Endothelial cell of umbilical vein (primary cell): ENCODE measurements around the gene UBE2E1. TPM values are rescaled to one million over a fixed set of nuclear protein-coding genes. Genes with fewer than 3 reads are reported as not detected.

Experiments used
- BruUV-seq: library from RNA; stranded (reverse); fragments of 400-500 nt; replicated peaks from 2 replicates; lab custom pipeline; 2021; lab: Mats Ljungman, UMichigan
- CTCF ChIA-PET: fragments of 300-600, 350-600 bp; sonication (Branson Sonifier 250); formaldehyde crosslinking; loops from one replicate; lab custom pipeline; 2021; ENCODE audit warnings: antibody characterized with exemption, inconsistent platforms; lab: Charles Lee
- POLR2A ChIA-PET: fragments of 300-600, 350-600 bp; sonication (Branson Sonifier 250); formaldehyde crosslinking; loops from one replicate; lab custom pipeline; 2021; ENCODE audit warnings: antibody characterized with exemption, inconsistent platforms; lab: Charles Lee
- DNase-seq: peaks from one replicate; pipeline ENCODE4 v3.0.0-alpha.2; 2011; ENCODE audit warnings: low read depth, low spot score
- FAIRE-seq: peaks from 2 replicates; lab custom pipeline; 2011; peaks lifted over from hg19 to GRCh38; lab: Jason Lieb, UNC
- H2AFZ ChIP-seq: 2 replicates; pipeline ENCODE4 v1.6.0; 2012; ENCODE audit warnings: low read depth, low read length, control low read depth, inconsistent platforms
- H3K27ac ChIP-seq: 2 replicates; pipeline ENCODE4 v1.5.1; 2011; ENCODE audit warnings: low read depth, mild to moderate bottlenecking, control low read depth, low read length, moderate library complexity; ENCODE audit not compliant: insufficient read depth
- H3K27me3 ChIP-seq, 2 experiments: 2 replicates each; pipeline versions ENCODE4 v1.6.0 to v1.6.1; 2011; ENCODE audit warnings: low read length in 2 of 2, mixed read lengths in 1 of 2; ENCODE audit not compliant: control insufficient read depth in 2 of 2, insufficient read depth in 2 of 2
- H3K36me3 ChIP-seq, 2 experiments: 2 replicates in 1 of 2; 3 replicates in 1 of 2; pipeline ENCODE4 v1.5.1; 2011; ENCODE audit warnings: low read length in 2 of 2, mild to moderate bottlenecking in 1 of 2, moderate library complexity in 1 of 2; ENCODE audit not compliant: control insufficient read depth in 2 of 2, insufficient read depth in 2 of 2; ENCODE audit errors: extremely low read depth in 1 of 2
- H3K4me1 ChIP-seq: 3 replicates; pipeline ENCODE4 v1.5.1; 2011; ENCODE audit warnings: mild to moderate bottlenecking, low read length; ENCODE audit not compliant: control insufficient read depth, insufficient read depth; ENCODE audit errors: extremely low read depth
- H3K4me2 ChIP-seq: 2 replicates; pipeline ENCODE4 v1.6.1; 2011; ENCODE audit warnings: low read length, control low read depth, mixed read lengths; ENCODE audit not compliant: insufficient read depth
- H3K4me3 ChIP-seq, 3 experiments: fragments of 200-600 bp in 1 of 3; sonication (generic), shearing (Covaris generic) in 1 of 3; replicated peaks in 1 of 3; 2 replicates each; pipeline ENCODE4 v1.5.1; 2011 to 2016; ENCODE audit warnings: control low read depth in 3 of 3, low read length in 3 of 3, mild to moderate bottlenecking in 2 of 3, inconsistent platforms in 1 of 3, low read depth in 1 of 3, moderate library complexity in 1 of 3; ENCODE audit not compliant: insufficient read depth in 1 of 3
- H3K79me2 ChIP-seq: 2 replicates; pipeline ENCODE4 v1.6.0; 2012; ENCODE audit warnings: low read length, inconsistent platforms; ENCODE audit not compliant: control insufficient read depth, insufficient read depth
- H3K9ac ChIP-seq: replicated peaks from 2 replicates; pipeline ENCODE3; 2011; ENCODE audit warnings: low read length, control low read depth; ENCODE audit not compliant: insufficient read depth; ENCODE audit errors: extremely low read depth
- H3K9me1 ChIP-seq: replicated peaks from 3 replicates; pipeline ENCODE4 v1.6.0; 2011; ENCODE audit warnings: mild to moderate bottlenecking, low read length; ENCODE audit not compliant: control insufficient read depth, insufficient read depth; ENCODE audit errors: extremely low read depth
- H3K9me3 ChIP-seq: replicated peaks from 2 replicates; pipeline ENCODE4 v1.5.1; 2012; ENCODE audit warnings: low read length, inconsistent platforms; ENCODE audit not compliant: control insufficient read depth, insufficient read depth
- H4K20me1 ChIP-seq: replicated peaks from 2 replicates; pipeline ENCODE3; 2011; ENCODE audit warnings: mild to moderate bottlenecking, low read length; ENCODE audit not compliant: control insufficient read depth, insufficient read depth; ENCODE audit errors: extremely low read depth
- EZH2 ChIP-seq: IDR thresholded peaks from 2 replicates; pipeline ENCODE4 v1.6.1; 2012; ENCODE audit warnings: borderline replicate concordance, low read depth, mild to moderate bottlenecking, moderate library complexity, low read length, inconsistent platforms; ENCODE audit not compliant: severe bottlenecking
- FOS ChIP-seq: IDR thresholded peaks from 2 replicates; pipeline ENCODE4 v1.6.1; 2011; ENCODE audit warnings: mild to moderate bottlenecking, low read length, moderate library complexity, borderline replicate concordance; ENCODE audit not compliant: insufficient read depth
- GATA2 ChIP-seq: IDR thresholded peaks from 2 replicates; pipeline ENCODE4 v1.7.0; 2011; ENCODE audit warnings: low read depth, mild to moderate bottlenecking, moderate library complexity, mixed read lengths, low read length; ENCODE audit not compliant: insufficient read length, insufficient read depth
- JUN ChIP-seq: IDR thresholded peaks from 2 replicates; pipeline ENCODE4 v1.6.1; 2011; ENCODE audit warnings: borderline replicate concordance, low read depth; ENCODE audit not compliant: insufficient read length, insufficient read depth
- MYC ChIP-seq: IDR thresholded peaks from one replicate; pipeline ENCODE4 v1.6.1; 2011; ENCODE audit warnings: mild to moderate bottlenecking, low read depth, low read length
- POLR2A ChIP-seq: IDR thresholded peaks from 2 replicates; pipeline ENCODE4 v1.6.1; 2012; ENCODE audit warnings: low read depth, mild to moderate bottlenecking, control low read depth, low read length
- POLR2AphosphoS5 ChIP-seq: IDR thresholded peaks from 2 replicates; pipeline ENCODE4 v1.6.1; 2012; ENCODE audit warnings: low read depth, mild to moderate bottlenecking, control low read depth, low read length, moderate library complexity; ENCODE audit not compliant: insufficient read depth
- dilution Hi-C: fragments of 300-500 bp; cut with MboI; formaldehyde crosslinking; loops from one replicate; pipeline ENCODE4 v1.15.0; 2019; ENCODE audit warnings: low sequenced_read_pairs; ENCODE audit not compliant: extremely low pct_ligation_motif_present
- intact Hi-C: fragments of 100-400 bp; cut with micrococcal nuclease; formaldehyde crosslinking; loops from one replicate; pipeline ENCODE4 v1.10.0; 2022
- polyA plus RNA-seq, 4 experiments: library from polyadenylated mRNA; depleted of rRNA in 3 of 4; stranded (reverse) in 3 of 4; unstranded in 1 of 4; fragments of >200 nt; gene quantifications; 2 replicates each; pipeline versions ENCODE4 v1.2.1 to v1.2.3, GENCODE V29; 2011 to 2012; ENCODE audit warnings: missing spikeins in 1 of 4
- total RNA-seq: library from RNA; stranded (reverse); gene quantifications from 2 replicates; pipeline ENCODE4 v1.2.3, GENCODE V29; 2021
- TF ChIP-seq, protein P1 (sequence below): IDR thresholded peaks from 2 replicates; pipeline ENCODE4 v1.6.1; 2011; ENCODE audit not compliant: insufficient read depth, insufficient read length
- TF ChIP-seq, protein P2 (sequence below), 2 donors: IDR thresholded peaks; 1 replicate in 1 of 2; 2 replicates in 1 of 2; pipeline ENCODE4 v1.5.1; 2011; ENCODE audit warnings: low read length in 2 of 2, mild to moderate bottlenecking in 2 of 2, moderate library complexity in 2 of 2, control low read depth in 1 of 2, inconsistent platforms in 1 of 2, low read depth in 1 of 2; ENCODE audit not compliant: insufficient read depth in 1 of 2; ENCODE audit errors: extremely low read depth in 1 of 2

The UBE2E1 gene
- total and polyA plus RNA-seq, 2 donors (not counting 3 experiments of a cell fraction or from before 2014, with no cell fraction given) = 72.7 to 114 TPM

DNA sequence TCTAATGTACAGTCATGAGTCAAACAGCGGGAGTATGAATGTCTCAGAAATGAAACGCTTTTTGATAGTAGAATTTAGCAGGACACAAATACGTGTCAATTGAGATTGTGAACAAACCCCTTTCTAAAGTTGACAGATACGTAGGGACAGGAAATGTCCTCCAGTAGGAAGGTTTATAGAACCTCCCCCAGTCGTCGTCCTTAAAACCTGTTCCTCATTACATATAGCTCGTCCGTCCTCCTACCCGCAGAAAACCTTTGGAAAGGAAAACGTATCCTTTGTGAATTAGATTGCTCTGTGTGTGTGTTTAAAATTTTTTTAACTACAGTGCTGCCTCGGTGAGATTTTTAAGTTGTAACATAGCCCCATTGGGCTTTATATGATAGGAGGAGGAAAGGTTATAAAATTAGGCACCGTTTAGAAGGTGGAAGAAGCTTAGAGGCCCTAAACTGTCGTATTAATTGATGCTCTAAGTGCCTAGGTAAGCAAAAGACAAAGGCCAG is 4.1 kb downstream of the UBE2E1 start:
- no peaks in the 10 kb centered on the region for H3K9me3 ChIP-seq
- no peaks in the 10 kb centered on the region for H3K9me1 ChIP-seq
- peak overlapping the region; percentile 78 for H2AFZ ChIP-seq
- no TSS peak for BruUV-seq
- H4K20me1 ChIP-seq = no peaks in the 10 kb centered on the region
- peak overlapping the region; percentile 24 to 78 (median 49) for H3K4me3 ChIP-seq
- TF ChIP-seq, protein P1, sequence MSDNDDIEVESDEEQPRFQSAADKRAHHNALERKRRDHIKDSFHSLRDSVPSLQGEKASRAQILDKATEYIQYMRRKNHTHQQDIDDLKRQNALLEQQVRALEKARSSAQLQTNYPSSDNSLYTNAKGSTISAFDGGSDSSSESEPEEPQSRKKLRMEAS = no peak
- TF ChIP-seq POLR2A = no peak
- no peak for TF ChIP-seq MYC
- TF ChIP-seq, protein P2, sequence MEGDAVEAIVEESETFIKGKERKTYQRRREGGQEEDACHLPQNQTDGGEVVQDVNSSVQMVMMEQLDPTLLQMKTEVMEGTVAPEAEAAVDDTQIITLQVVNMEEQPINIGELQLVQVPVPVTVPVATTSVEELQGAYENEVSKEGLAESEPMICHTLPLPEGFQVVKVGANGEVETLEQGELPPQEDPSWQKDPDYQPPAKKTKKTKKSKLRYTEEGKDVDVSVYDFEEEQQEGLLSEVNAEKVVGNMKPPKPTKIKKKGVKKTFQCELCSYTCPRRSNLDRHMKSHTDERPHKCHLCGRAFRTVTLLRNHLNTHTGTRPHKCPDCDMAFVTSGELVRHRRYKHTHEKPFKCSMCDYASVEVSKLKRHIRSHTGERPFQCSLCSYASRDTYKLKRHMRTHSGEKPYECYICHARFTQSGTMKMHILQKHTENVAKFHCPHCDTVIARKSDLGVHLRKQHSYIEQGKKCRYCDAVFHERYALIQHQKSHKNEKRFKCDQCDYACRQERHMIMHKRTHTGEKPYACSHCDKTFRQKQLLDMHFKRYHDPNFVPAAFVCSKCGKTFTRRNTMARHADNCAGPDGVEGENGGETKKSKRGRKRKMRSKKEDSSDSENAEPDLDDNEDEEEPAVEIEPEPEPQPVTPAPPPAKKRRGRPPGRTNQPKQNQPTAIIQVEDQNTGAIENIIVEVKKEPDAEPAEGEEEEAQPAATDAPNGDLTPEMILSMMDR (IDR thresholded peaks at IDR 0.05; ENCODE audit: extremely low read depth in 1 of 2, insufficient read depth in 1 of 2, low read depth in 1 of 2, low read length in 2 of 2) = no peak
- TF ChIP-seq POLR2AphosphoS5 = no peak
- no peak for TF ChIP-seq EZH2
- TF ChIP-seq JUN = no peak
- TF ChIP-seq FOS = no peak
- TF ChIP-seq GATA2 = no peak
- intact Hi-C loops (loop anchor here (5.0 to 10.0 kb wide), 2 partner anchors 485 to 608 kb away; partner anchors contain the start of gene UBE2E2), dilution Hi-C loops (no loop called here)
- POLR2A ChIA-PET = no interaction called here
- H3K27ac ChIP-seq = no peak overlapping the region
- CTCF ChIA-PET = interaction anchor here (1.4 to 2.2 kb wide), 3 partner anchors 17 to 78 kb away, joined by 3 to 8 read pairs (median 4); no protein-coding TSS in a partner anchor
- H3K79me2 ChIP-seq = peaks cover 70% of the 10 kb centered on the region
- peak overlapping the region; percentile 68 for H3K9ac ChIP-seq
- FAIRE-seq (no peak), DNase-seq (peak; percentile 14)
- peaks cover 31% of the 10 kb centered on the region for H3K4me1 ChIP-seq
- peak overlapping the region; percentile 85 for H3K4me2 ChIP-seq
- H3K27me3 ChIP-seq = no peaks in the 10 kb centered on the region
- peaks cover 0 to 3% of the 10 kb centered on the region in 2 experiments for H3K36me3 ChIP-seq
